Measurements from ENCODE around the gene NAT8L.

NAT8L gene

GRCh38 chr4:2096073-2096609 lies 37.0 kb downstream of the NAT8L start:
- DNase-seq = no peak

GRCh38 chr4:2101346-2102044 lies 42.4 kb downstream of the NAT8L start:
- DNase-seq = no peak

- no peak for DNase-seq
These were observed 43.1 kb downstream of the NAT8L start for GRCh38 chr4:2102045-2102883.

- no peak for DNase-seq
These were observed 44.2 kb downstream of the NAT8L start for GRCh38 chr4:2103127-2103842.

- no peak for DNase-seq
These were observed 44.9 kb downstream of the NAT8L start for GRCh38 chr4:2103843-2104547.

GRCh38 chr4:2104556-2105345 lies 45.6 kb downstream of the NAT8L start:
- no peak for DNase-seq

- DNase-seq = peak; percentile 20
These were observed 46.4 kb downstream of the NAT8L start for GRCh38 chr4:2105559-2105958.

GRCh38 chr4:2116687-2117400 lies 57.7 kb downstream of the NAT8L start:
- DNase-seq = no peak

Measured in HCEC 1CT (cell line).